GM12873 (cell line): Measurements from ENCODE around the gene ZSWIM8.

ENCODE experiments used
- TF ChIP-seq, protein P1 (sequence below): IDR thresholded peaks from 2 replicates; pipeline ENCODE4 v1.5.1; 2012; ENCODE audit warnings: low read depth, mild to moderate bottlenecking, moderate library complexity, low read length, control low read depth; ENCODE audit not compliant: insufficient read depth; ENCODE audit errors: missing control alignments

The ZSWIM8 gene

DNA sequence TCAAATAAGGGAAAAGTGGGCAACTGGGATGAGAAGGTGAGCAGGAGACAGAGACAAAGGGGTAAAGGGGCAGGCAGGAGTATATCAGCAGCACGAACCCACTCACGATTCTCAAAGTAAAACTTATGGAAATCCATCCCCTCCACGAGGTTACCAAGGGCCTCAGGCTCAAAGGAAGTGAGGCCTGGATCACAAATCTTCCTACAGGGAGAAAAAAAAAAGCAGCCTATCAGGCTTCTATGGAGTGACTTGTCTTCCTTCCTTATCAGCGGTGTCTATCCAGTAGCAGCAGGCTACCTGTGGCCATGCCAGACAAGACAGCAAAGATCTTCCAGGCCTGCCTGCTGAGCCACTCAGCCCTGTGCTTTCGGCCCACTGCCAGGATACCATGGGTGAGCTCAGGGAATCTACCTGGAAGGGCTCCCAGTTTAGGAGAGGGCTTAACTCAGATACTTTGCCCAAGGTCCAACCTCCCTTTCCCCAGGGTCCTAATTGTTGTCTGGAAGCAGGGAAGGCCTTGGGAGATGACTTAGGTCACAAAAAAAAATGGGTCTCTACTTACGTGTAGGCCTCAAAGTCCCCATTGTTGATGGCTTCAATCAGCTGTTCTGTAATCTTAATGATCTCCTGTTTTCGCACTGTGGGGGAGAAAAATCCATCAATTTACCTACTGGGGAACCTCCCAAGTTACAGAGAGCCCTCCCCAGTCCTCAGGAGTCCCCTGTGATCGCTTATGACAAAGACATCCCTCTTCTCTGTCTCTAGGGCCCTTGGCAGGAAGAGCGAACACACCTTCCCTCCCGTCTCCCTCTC is 31.7 kb downstream of the ZSWIM8 start:
- TF ChIP-seq, protein P1, sequence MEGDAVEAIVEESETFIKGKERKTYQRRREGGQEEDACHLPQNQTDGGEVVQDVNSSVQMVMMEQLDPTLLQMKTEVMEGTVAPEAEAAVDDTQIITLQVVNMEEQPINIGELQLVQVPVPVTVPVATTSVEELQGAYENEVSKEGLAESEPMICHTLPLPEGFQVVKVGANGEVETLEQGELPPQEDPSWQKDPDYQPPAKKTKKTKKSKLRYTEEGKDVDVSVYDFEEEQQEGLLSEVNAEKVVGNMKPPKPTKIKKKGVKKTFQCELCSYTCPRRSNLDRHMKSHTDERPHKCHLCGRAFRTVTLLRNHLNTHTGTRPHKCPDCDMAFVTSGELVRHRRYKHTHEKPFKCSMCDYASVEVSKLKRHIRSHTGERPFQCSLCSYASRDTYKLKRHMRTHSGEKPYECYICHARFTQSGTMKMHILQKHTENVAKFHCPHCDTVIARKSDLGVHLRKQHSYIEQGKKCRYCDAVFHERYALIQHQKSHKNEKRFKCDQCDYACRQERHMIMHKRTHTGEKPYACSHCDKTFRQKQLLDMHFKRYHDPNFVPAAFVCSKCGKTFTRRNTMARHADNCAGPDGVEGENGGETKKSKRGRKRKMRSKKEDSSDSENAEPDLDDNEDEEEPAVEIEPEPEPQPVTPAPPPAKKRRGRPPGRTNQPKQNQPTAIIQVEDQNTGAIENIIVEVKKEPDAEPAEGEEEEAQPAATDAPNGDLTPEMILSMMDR = no peak

DNA sequence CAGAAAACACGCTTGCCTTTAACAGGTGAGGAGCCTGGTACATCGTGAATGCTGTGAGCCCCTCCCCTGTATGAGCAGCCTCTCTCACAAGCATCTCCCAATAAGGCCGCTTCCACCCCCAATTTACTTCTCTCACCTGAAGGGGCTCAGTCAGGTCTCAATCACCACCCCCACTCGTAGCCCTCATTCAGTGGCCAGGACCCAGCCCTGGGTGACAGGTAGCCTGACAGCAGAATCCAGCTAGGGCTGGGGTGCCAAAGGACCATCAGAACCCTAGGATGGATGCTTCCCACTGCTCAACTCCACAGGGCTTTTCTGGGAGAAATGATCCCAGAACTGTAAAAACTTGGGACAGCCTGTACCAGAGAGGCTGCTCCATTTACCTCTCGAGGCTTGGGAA is 32.4 kb downstream of the ZSWIM8 start:
- TF ChIP-seq, protein P1 = no peak

DNA sequence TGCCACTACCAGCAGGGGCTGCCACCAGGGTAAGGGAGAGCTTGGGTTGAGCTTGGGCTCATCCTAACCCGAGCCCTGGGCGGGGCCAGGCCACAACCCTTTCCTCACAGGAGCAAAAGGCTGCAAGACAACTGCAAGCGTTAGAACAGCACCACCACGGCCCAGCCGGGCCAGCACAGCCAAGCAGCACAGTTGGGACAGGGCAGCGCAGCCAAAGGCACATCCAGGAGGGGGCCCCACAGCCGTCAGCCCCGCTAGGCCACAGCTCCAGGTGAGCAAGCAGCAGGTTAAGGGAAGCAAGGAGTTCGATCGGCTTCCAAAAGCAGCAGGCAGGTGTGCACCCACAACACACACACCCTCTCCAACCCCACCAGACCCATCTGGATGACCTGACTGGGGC is 33.0 kb downstream of the ZSWIM8 start:
- TF ChIP-seq, protein P1 = no peak

DNA sequence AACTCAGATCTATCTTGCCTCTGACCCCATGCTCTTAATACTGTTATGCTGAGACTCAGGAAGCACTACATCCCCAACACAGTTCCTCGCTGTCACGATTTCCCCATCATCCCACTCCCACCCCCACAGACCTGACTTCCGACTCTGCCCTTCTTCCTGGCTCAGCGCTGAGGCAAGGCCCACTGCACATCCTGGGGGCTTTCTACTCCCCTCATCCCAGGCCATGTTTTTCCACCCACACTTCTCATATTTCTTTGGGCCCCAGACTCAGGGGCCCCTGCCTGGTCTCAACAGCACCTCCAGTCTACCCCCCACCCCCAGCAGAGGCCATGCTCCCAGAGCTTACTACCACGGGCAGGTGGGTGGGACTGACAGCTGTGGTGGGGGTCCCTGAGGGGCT is 33.7 kb downstream of the ZSWIM8 start:
- TF ChIP-seq, protein P1 = no peak

DNA sequence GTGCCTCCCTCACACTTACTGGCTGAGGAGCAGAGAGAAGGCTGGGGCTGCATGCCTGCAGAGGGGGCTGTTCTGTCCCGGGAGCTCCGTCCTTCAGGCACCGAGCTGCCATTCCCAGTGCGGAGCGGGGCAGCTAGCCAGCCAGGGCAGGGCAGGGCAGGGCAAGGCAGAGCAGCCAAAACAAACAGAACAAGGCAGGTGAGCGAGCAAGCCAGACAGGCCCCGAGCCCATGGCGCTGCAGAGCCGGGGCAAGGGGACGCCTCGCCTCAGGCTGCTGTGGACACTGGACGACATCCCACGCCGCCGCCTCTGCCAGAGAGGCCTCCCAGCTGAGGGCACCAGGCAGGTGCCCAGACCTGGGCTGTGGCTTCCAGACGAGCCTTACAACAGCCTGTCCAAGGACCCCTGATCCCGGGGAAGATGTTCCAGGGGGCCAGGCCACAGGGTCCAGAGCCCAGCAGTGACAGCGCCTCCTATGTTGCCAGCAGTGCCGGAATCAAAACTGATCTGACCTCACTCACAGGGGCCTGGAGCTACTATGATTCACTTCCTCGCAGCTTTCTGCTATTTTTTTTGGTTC is 34.2 kb downstream of the ZSWIM8 start:
- TF ChIP-seq, protein P1 = no peak

DNA sequence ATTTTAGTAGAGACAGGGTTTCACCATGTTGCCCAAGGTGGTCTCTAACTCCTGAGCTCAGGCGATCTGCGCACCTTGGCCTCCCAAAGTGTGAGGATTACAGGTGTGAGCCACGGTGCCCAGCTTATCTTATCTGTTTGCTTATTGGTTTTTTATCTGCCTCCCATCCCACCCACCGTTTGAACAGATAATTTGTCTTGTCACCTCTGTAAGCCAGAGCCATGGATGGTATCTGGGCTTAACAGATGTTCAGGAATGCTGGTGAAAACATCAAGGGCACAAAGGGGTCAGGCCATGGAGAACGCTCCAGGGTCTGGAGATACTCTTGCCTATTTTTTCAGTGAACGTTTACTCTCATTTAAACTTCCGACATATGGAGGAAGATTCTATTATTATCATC is 38.0 kb downstream of the ZSWIM8 start:
- TF ChIP-seq, protein P1 = no peak

DNA sequence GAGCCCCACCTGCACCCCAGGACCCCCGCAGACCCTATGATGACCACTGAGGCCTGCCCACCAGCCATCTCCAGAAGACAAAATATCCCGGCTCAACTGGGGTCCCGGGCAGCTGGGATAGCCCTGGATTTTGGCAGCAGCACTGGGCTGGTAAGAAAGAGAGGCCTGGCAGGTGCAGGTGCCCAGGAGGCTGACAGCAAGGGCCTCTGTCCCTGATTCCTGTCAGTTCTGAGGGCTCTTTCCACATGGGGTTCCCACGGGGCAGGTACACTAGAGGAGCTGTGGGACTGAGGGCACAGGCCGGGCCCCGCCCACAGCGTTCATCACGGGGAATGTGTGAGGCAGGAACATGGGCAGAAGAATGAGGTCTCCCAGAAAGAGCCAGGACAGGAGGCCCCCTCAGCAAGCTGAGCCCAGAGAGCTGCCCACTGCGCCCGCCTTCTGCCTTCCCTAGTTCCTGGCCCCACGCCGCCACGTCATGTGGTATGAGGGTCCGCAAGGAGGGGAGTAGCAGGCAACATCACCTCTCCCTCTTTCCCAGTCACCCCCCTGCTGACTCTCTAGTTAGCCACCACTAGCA is 38.8 kb downstream of the ZSWIM8 start:
- TF ChIP-seq, protein P1 = no peak
